A204.1 (cell line): ENCODE measurements around the gene IMPA2.
"Not testable (repeated sequence)": the region's sequence is repeated elsewhere in the genome, so short reads cannot be mapped to it uniquely, and the experiment has no call there.

ENCODE experiments used
- FAIRE-seq: peaks from 2 replicates; lab custom pipeline; 2012; peaks lifted over from hg19 to GRCh38; lab: Jason Lieb, UNC

IMPA2 gene

DNA sequence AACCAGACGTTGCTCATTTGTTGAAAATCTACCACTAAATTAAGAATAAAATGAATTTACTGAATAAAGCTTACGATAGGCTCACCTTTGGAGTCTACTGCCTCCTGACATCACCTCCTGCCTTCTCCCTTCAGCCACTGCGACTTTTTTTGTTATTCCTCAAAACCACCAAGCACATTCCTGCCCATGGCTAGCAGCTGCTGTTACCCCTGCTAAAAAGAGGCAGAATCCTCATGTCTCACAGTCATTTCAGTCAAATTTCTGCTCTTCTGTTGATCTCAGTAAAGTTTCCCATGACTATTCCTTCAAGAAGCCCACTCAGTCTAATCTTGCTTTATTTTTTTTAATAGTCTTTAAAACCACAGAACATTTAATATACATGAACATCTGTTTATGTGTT is 71.6 kb downstream of the IMPA2 start:
- FAIRE-seq = no peak

DNA sequence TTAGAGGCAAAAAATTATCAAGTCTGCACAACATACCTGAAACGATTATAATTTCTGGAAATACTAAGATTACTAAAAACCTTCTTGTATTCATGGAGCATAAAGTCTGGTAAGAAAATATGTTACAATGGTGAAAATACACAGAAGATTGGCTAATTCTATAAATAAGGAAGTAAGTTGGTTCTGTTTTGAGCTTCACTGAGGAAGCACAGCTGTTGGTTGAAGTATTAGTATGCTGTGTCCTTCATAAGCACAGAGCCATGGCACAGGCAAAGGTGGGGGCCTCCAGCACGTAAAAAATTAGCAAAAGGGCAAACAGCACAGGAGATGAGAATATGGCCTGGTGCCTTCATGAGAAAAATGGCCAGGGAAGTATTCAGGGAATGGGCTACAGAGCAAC is 72.0 kb downstream of the IMPA2 start:
- no peak for FAIRE-seq

DNA sequence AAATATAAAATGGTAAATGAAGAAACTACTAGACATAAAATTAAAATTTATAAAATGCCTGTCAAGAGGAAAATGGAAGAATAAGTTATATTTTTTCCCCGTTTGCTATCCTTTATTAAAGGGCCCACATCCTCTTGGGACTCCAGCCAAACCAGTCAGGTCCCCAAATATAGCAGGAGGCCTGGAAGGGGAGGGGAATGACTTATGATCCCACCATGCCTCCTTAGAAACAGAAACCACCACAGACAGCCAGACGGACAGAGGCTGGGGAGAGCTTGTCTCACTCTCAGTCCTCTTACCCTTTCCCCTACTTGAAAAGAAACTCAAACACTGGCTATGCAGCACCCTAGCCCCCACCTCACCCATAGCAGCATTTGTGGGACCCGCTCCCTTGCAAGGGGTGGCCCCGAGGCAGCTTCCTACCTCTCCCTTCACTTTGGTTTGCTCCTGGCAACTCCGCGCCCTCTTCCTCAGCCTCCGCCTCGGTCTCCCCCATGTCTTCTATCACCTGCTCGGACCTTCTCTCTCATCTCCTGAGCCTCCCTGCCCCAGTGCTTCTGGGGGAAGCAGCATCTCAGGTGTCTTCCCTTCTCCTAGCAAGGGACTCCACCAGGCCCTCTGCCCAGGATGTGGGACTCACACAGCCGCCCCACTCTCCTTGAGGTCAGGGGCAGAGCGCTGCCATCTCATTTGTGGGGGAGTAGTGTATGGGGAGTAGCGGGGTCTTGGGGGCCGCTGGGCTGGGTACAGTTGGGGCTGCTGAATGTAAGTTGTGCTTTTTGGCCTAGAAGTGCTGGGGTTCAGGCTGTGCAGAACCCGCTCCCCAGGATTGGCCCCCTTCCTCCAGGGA is 75.0 kb downstream of the IMPA2 start:
- no peak for FAIRE-seq

DNA sequence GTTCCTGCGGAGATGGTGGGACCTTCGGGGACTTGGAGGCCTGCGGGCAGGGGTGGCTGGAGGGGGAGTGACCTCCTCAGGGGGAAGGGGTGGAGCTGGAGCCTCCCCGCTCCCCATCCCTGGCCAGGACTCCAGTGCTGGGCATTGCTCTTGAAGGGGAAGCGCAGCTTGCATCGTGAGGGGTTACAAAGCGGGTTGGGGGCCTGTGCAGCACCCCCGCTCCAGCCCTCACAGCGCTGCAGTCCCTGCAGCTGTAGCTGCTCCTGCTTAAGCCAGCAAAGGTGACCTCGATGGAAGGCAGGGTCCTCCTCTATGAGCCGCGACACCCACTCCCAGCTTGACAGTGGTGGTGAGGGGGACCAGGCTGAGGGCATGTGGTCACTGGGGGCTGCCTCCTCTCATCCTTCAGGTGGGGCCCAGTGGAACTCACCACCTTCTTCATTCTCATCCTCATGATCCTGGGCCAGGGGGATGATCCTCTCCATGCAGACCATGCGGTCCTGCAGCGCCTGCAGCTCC is 75.6 kb downstream of the IMPA2 start:
- FAIRE-seq = no peak

DNA sequence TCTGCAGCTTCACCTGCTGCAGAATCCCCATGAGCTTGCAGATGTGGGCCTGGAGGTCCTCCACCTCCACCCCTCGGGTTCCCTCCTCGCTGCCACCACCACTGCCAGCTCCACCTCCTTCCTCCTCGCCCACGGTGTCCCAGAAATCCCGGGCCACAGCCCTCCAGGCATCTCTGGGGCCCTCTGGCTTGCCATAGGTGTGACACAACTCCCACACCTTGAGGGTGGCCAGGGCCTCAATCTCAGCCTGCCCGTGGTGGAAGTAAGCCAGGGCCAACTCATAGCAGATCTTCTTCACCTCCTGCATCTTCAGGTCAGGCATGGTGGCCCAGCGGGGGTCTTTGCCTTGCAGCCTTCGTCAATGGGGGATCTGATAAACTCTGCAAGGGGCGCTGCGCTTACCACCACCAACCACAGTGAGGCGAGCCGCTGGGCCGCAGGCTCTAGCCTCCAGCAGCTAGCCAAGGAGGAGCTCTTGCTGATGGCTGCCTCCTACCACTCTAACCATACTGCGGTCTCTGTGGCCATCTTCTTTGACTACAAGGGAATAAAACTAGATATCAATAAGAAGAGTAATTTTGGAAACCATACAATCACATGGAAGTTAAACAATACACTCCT is 76.2 kb downstream of the IMPA2 start:
- no peak for FAIRE-seq

DNA sequence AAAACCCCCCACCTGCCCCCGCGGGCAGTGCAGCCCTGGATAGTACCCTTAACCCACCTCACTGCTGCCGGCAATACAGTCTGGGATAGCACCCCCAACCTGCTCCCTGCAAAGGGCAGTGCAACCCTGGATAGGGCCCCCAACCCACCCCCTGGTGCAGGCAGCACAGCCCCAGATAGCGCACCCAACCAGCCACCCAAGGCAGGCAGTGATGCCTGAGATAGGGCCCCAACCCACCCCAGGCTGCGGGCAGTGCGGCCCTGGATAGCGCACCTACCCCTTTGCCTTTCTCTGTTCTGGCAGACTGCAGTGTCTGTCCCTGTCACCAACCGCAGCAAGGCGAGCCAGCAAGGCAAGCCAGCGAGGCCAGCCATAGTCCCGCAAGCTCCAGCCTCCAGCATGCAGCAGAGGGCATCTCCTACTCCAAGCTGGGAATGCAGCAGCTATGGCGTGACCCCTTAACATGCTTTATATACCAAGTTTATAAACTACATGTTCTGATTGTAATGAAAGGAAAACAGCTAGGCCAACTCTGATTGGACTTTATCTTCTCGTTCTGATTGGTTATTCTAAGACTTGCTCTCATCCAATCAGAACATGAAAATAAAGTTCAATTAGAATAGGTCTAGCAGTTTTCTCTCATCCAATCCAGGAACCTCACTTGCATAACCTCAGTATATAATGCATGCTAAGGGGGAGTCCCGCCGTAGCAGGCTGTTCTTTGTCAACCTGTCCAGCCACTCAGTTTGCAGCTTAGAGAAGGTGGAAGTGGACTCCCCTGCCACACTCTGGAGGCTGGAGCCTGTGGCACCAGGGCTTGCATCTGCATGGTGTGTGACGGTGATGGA is 78.3 kb downstream of the IMPA2 start:
- no peak for FAIRE-seq

DNA sequence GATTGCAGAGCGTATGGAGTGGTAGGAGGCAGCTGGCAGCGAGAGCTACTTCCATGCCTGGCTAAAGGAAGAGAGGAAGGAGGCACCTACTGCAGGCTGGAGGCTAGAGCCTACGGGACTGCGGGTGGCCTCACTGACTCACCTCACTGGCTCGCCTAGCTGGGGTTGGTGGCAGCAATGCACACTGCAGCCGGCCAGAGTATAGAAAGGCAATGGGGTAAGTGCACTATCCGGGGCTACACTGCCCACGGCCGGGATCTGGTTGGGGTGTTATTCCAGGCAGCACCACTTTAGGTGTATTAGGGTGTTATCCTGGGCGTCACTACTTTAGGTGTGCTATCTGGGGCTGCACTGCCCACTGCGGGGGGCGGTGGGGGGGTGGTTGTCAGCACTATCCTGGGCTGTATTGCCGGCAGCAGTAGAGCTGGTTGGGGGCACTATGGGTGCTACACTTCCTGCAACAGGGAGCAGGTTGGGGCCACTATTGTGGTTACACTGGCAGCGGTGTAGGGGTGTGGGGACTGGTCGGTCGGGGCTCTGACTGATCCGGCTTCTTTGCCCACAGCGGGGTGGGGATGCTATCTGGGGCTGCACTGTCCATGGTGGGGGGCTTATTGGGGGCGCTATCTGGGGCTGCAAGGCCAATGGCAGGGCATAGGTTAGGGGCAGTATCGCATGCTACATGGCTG is 79.0 kb downstream of the IMPA2 start:
- no peak for FAIRE-seq

DNA sequence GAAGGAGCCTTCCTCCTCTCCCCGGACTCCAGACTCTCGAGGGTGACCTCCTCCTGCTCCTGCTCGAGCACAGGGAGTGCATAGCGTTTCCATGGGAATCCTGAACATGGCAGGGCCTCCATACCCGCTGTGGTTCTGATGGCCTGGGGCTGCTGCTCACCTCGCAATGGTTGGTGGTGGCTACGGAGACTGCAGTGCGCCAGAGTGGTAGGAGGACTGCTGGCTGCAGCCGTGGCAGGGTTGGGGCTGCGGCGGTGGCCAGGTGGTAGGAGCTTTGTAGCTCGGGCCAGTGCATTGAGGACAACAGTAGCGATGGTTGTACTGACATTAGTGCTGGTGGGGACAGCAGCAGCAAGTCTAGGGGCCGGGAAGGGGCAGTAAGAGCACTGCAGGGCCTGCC is 80.4 kb downstream of the IMPA2 start:
- no peak for FAIRE-seq

DNA sequence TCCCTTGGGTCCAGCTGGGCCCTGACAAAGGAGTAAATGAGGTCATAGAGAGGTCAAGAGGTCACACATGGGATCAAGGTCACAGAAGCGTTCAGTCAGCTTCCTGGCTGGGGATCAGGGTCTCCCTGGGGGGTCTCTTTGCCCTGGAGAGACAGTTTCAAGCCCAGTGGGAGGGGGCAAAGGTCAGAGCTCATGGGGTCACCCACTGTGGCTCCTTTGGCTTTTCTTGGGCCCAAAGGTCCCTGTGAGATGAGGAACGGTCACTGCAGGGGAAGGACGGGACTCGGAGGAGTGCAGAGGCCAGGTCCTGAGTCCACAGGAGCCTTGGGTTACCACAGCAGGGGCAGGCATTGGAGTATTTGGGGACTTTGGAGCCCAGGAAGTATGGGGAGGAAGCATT is 81.7 kb downstream of the IMPA2 start:
- no peak for FAIRE-seq

DNA sequence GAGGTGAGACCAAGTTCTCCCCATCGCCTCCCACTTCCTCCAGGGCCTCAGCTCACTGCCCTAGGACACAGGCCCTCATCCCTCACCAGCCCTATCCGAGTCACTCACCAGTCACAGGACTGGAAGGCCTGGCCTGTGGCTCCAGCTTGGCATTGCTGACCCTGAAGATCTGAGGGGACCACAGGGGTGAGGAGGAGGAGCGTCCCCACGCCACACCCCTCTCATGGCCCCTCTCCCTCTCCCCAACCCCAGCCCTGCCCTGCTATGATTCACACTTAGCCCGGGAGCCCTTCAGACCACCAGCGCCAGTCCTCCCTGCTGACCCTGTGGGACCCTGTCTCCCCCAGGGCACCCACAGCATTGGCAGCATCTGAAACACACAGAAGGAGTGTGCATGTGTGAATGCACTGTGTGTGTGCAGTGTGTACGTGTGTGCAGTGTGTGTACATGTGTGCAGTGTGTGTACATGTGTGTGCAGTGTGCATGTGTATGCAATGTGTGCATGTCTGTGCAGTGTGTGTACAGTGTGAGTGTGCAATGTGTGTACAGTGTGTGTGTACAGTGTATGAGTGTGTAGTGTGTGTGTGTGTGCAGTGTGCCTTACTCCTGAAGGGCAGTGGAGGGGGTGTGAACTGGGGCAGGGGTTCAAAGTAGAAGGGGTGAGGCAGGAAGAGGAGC is 82.9 kb downstream of the IMPA2 start:
- FAIRE-seq = no peak

DNA sequence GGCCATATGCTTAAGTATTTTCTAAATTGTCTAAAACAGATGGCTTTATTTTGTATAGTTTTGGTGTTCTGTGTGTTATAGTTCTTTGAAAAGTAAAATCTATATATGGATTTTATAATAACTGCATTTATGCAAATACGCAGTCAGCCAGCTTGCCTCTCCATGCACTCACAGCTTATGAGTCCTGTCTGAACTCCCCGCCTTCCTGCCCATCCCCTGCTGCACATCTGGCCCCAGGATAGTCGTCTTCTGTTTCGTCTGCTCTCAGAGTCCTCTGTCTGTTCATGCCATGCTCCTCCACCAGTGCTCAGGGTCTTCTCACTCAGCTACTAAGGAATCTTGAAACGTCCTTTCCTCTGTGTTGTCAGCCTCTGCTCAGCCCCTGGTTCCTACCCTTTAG is 84.1 kb downstream of the IMPA2 start:
- FAIRE-seq = no peak

DNA sequence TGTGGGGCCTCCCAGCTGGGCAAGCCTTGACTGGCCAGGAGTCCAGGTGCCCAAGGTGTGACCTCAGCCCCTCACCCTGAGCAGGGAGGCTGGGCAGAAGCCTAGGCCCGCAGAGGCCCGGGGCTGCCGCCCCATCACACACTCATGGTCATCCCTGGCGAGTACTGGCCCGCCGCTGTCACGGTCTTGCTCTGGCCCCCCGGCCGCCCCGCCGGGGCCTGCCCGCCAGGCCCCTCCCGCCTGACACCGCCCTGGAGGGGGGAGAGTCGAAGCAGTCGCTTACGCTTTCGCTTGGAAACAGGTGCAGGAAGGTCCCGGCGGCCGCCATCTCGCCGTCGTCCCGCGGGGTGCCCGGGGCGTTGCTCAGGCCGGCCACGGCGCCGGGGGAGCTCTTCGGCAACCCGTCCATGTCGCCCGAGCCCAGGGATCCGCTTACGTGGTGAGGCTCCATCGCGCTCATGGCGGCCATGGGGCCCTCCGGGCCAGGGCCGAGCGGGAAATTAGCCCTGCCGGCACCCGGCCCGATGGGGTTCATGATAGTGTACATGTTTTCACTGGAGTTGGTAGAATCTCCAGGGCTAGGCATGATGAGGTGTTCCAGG is 85.7 kb downstream of the IMPA2 start:
- FAIRE-seq = no peak

DNA sequence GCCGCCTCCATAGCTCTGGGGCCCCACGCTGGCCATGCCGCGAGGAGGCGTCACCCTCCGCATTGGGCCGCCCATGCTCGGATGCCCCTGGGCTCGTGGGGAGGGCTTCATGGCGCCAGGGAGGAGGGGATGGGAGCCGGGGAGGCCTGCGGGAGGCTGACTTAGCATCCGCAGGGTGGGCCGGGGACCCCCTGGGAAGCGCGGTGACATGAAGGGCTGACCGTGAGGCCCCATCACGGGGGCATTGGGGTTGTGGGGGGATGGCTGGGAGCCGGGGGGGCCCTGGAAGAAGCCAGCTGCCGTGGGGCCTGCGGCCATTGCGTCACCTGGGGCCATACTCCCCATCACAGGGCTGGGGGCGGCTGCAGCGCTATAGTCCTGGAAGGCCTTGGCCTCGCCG is 86.4 kb downstream of the IMPA2 start:
- FAIRE-seq = no peak

DNA sequence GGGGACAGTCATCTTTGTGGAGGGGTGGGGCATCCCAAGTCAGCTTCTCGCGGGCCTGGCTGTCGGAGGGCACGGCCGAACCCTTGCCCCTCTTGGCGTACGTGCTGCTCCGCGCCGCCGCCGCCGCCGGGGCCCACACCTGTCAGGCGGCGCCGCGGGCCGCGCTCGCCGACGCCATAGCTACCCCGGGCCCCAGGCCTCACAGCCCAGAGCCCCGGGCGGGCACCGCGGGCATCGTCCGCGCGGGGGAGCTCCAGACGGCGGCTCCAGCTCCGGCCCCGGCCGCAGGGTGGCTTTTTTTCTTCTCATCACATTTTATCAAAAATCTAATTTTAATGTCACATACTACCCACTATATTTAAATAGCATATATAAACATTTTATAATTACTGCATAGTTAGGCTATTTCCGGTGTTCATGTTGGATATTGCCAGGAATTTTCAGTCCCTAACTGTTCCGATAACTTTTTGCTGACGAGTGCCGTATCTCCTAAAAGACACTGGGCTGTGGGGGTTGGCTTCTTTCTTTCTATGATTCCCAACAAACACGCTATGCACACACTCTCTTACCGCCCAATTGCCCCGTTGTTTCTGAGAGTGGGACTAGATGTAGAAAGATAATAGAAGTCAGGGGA is 87.1 kb downstream of the IMPA2 start:
- not testable (repeated sequence) for FAIRE-seq

DNA sequence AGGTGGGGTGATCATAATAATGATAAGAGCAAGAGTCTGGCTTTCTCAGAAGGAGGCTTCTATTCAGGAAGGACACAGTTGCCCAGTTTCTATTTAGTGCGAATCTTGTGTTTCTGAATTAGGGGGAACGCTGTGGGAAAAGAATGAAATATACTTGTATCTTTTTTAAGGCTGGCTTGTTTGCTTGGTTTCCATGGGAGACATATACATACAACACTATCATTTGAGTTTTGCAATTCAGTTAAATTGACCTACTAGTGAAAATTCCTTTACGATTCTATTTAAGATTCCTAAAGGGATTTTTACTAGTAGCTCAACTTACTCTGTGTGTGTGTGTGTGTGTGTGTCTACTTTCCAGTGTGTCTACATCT is 87.6 kb downstream of the IMPA2 start:
- no peak for FAIRE-seq

DNA sequence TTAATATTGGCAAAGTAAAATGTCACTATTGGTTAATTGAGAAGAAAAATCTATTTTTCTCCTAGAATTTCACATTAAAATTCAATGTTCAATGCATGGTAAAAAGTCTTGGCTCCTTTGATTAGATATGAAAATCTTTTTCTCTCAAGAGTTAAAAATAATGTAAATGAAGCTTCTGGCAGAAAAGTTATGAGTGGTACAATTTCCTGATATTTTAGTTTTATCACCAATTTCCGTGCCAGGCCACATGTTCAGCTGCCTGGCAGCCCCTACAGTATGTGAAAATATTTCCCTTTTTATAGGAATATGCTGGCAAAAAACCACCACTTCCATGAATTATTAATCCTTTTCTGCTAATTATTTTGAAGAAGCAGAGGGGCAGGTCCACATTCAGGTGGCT is 89.8 kb downstream of the IMPA2 start:
- not testable (repeated sequence) for FAIRE-seq

DNA sequence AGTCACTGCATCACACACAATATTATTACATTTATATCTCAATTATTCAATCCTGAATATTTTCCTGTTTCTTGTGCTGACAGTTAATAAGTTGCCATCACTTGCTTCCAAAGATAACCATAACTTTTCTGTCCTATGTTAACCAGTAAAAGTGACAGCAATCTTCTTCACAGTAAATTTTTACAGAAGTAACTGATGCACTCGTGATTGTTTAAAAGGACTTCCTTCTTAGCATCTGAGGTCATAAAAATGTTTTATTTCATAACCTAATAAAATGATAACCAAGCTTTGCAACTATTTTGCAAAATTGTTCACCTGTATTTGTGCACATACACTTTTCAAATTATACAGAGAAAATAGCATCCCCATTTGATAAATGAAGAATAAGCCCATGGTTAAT is 91.7 kb downstream of the IMPA2 start:
- FAIRE-seq = no peak

DNA sequence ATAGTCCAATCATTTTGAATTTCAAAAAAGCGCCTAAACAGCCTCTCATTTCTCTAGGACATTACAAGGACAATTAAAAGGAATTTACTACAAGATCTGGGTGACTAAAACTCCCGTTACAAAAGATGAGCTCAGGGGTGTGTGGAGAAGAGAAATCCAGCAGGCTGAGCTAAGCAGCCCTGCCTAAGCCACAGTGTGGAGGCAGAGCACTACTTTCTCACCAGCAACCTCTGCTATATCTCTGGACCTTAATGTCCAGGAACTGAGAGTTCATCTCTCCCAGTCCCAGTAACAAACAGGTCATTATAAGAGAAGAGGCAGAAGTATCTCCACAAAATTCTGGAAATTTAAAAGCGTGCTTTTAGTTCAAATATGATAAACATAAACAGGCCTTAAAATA is 93.4 kb downstream of the IMPA2 start:
- FAIRE-seq = no peak

DNA sequence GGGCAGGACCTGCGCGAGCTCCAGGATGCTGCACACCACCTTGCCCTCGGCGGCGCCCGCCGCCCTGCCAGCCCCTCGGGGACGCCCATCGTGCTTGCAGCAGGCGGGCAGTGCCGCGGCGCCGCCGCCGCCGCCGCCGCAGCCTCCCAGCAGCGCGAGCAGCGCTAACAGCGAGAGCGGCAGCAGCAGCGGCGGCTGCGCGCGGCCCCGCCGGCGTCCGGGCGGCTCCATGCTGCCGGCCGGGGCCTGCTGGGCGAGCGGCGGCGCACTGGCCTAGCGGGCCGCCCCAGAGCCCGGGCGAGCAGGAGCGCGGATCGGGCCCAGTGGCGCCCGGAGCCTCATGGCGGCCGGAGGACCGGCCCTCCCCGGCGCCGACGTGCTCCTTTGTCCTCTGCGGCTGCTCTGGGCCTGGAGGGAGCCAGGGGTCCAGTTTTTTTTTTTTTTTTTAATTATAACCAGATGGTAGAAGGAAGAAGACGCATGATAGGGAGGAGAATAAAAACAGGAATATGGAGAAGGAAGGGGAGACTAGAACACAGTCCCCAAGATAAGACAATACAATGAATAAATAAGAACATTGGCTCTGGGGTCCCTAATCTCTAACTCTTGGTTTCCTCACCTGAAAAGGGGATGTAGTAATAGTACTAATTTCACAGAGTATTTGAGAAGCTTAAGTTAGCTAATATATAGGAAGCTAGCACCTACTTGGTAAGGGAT is 95.3 kb downstream of the IMPA2 start:
- no peak for FAIRE-seq

DNA sequence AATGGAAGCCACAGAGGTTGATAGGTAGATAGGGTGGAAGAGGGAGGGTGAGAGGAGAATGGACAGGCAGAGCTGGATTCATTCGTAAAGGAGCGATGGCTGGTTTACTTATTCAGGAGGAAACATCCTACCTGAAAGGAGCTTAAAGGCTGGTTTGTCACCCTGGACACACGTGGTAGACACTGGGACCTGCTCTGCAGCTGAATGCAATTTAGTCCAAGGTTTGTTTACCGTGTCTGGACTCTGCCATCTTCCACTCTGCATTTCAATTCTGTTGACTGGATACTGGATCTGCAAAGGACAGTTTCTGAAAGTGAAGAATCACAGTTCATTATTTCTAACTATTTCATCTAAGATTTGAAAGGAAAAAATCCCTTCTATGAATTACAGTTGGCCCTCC is 96.7 kb downstream of the IMPA2 start:
- FAIRE-seq = not testable (repeated sequence)
